ENCODE results near the gene NCBP3.
"Not testable (repeated sequence)": the region's sequence is repeated elsewhere in the genome, so short reads cannot be mapped to it uniquely, and the experiment has no call there.

NCBP3 gene

GRCh38 chr17:3879591-3880417, 33.8 kb upstream of the NCBP3 start:
- FAIRE-seq, result no peak

GRCh38 chr17:3879186-3879585, 33.1 kb upstream of the NCBP3 start:
- FAIRE-seq, result no peak

DNA sequence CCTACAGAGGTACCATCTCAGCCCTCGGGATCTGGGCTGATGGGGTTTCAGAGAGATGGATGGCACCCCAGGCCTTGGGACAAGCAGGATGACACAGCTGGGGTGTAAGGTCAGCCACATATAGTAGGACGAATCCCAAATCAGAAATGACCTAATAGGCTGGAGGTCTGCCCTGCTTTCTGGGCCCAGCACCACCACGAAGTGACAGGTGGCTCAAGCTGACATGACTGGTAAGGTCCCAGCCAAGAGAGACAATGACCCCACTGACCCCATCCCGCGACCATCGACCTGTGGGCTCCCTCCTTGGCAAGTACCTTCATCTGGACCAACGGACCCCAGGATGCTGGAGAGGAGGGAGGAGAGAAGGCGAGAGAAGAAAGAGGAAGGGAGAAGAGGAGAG, 31.2 kb upstream of the NCBP3 start:
- no peak for FAIRE-seq

GRCh38 chr17:3875317-3875716, 29.3 kb upstream of the NCBP3 start:
- FAIRE-seq, result no peak

- FAIRE-seq, result no peak
Observed at GRCh38 chr17:3873862-3874261, 27.8 kb upstream of the NCBP3 start.

GRCh38 chr17:3870871-3871306, 24.8 kb upstream of the NCBP3 start:
- FAIRE-seq, result no peak

DNA sequence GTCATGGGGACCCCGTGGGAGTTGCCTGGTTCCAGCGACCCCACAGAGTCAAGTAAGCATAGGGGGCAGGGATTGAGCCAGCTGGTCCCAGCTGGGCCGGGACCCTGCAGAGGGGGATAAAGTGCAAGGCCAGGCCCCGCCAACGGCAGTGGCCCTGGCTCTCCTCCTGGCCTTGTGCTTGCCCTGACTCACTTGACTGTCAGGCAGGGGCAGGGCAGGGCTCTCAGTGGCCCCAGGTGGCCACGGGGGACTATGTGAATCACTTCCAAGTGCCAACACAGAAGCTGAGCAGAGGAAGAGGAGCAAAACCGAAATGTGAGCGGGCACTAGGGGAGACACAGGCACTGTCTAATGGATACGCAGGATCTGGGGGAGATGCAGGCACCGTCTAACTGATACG, 21.6 kb upstream of the NCBP3 start:
- FAIRE-seq, result no peak

DNA sequence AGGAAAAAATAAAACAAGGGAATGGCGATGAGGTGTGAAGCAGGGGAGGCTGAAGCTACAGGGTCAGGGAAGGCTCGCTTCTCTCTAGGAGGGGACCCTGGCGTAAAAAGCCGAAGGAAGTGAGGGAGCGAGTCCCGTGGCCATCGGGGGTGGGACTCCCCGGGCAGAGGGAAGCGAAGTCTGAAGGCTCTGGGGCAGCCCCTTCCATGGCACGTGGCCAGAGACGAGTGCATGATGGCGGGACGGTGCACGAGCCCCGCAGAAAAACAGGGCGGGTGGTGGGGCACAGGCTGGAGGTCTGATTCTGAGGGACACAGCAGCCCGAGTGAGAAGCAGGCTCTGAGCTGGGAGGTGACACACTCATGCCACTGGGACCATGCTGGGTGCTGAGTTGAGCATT, 21.1 kb upstream of the NCBP3 start:
- FAIRE-seq, result no peak

- FAIRE-seq, result no peak
Observed at GRCh38 chr17:3866276-3866675, 20.2 kb upstream of the NCBP3 start.

GRCh38 chr17:3865176-3865575, 19.1 kb upstream of the NCBP3 start:
- no peak for FAIRE-seq

DNA sequence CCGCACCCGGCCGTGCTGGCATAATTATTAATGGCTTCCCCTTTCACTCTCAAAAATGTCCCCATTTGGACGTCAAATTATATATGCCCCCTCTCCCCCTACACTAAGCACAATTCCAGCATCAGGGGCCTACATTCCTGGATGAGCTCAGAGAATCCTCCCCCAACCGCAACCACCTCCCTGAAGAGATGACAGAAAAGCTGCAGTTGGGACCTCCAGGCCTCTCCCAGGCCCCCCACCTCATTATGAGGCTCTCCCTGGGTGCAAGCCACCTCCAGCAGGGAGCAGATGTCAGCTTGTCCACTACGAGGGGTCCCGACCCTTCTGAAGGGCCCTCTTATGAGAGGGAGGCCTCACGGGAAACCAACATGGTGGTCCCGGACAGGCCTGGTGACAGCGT, 18.5 kb upstream of the NCBP3 start:
- FAIRE-seq, result no peak

GRCh38 chr17:3861761-3862681, 16.0 kb upstream of the NCBP3 start:
- no peak for FAIRE-seq

GRCh38 chr17:3860939-3861700, 15.1 kb upstream of the NCBP3 start:
- FAIRE-seq, result no peak

- no peak for FAIRE-seq
Observed at GRCh38 chr17:3859940-3860339, 13.9 kb upstream of the NCBP3 start.

- FAIRE-seq, result no peak
Observed at GRCh38 chr17:3857261-3858105, 11.4 kb upstream of the NCBP3 start.

- not testable (repeated sequence) for FAIRE-seq
Observed at GRCh38 chr17:3854204-3854603, 8.2 kb upstream of the NCBP3 start.

DNA sequence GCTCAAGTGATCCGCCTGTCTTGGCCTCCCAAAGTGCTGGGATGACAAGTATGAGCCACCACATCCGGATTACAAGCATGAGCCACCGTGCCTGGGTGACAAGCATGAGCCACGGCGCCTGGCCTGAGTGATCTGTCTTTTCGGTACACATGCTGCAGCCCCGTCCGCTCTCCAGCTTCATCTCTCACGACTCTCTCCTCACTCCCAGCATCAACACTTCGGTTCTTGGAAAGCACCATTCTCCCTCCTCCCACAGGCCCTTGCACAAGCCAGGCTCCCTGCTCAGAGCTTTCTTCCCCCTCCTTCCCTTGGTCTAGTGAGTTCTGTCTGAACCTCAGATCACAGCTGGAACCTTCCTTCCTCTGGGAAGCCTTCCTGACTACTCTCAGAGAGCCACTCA, 6.5 kb upstream of the NCBP3 start:
- no peak for FAIRE-seq

- FAIRE-seq, result no peak
Observed at GRCh38 chr17:3851461-3852100, 5.5 kb upstream of the NCBP3 start.

- FAIRE-seq, result no peak
Observed at GRCh38 chr17:3848229-3848835, 2.3 kb upstream of the NCBP3 start.

DNA sequence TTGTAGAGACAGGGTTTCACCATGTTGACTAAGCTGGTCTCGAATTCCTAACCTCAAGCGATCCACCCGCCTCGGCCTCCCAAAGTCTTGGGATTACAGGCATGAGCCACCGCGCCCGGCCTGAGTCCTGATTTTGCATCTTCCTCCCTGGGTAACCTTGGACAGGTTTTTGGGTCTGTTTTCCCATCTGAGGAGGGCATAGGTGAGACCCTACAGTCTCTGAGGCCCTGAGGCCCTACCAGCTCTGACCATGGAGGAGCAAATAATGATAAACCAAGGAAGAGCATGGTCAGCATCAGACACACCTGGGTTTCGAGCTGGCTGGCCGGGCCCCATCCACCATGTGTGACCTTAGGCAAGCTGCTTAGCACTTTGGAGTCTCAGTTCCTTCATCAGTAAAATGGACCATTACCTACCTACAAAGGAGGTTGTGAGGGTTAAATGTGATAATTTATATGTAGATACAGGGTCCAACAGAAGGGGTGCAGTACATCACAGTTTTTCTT, 1.2 kb upstream of the NCBP3 start:
- no peak for FAIRE-seq

Measured in A204.1 (cell line).